ENCODE data around the gene TXN2. TPM values are rescaled to one million over a fixed set of nuclear protein-coding genes. Genes with fewer than 3 reads are reported as not detected.

TXN2 gene
- total RNA-seq, 4 donors from 2014 or later: 36.4 to 78.3 (median 63.4) TPM

DNA sequence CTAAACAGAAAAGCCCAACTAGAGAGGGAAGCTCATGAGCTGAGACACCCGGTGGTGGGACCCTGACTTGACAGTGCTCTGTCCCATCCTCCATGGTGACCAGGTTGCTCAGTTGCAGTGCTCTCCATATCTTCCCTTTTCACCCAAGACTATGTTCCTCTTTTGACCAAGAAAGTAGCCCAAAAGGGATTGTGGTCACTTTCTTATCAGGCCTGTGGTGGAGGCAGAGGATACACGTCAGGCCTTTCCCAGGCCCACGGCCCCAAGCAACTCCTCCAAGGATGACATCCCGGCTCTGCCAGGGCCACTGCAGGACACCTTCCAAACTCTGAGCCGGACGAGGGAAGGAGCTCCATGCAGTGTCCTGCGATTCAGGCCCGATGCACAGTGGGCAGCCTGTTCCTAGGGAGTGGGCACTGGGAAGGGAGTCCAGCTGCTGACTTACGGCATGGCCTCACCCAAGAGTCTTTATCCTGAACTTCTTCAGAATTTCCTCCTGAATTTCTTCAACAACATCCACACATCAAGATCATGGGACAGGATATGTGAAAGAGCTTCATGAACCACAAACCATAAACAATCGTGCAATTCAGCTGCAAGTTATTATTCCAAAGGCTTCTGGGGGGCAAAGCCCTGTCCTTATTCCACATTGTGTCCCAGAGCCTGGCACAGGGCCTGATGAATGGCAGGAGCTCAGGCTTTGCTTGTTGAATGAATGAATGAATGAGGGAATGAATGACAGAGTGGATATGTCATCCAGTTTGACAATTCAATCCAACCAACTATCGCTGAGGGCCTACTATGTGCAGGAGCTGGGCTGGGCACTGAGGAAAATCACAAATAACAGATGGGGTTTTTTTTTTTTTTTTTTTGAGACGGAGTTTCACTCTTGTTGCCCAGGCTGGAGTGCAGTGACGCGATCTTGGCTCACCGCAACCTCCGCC, 57.7 kb downstream of the TXN2 start:
- TF ChIP-seq CTCF (IDR thresholded peaks at IDR 0.05) (no peak), POLR2A (IDR thresholded peaks at IDR 0.05) (no peak), POLR2AphosphoS5 (IDR thresholded peaks at IDR 0.05) (no peak), EP300 (IDR thresholded peaks at IDR 0.05) (no peak)
- Histone ChIP-seq H3K4me1 (peaks cover 0 to 28% (median 3%) of the 10 kb centered on the region in 3 donors), H3K27ac (no peak overlapping the region), H3K27me3 (no peaks in the 10 kb centered on the region), H3K9me3 (no peaks in the 10 kb centered on the region), H3K36me3 (no peaks in the 10 kb centered on the region), H3K4me3 (no peak overlapping the region)
- no peak for ATAC-seq
- 76 to 90% methylated on average over 2 to 8 of the region's 16 CpGs for WGBS, 2 donors (ENCODE audit: low coverage in 1 of 2)

- ATAC-seq: no peak
- WGBS, 2 donors (ENCODE audit: low coverage in 1 of 2): 88 to 90% methylated on average over 10 to 13 of the region's 14 CpGs
- Histone ChIP-seq H3K9me3 (no peaks in the 10 kb centered on the region), H3K4me1 (peaks cover 0 to 30% (median 3%) of the 10 kb centered on the region in 3 donors), H3K27me3 (no peaks in the 10 kb centered on the region), H3K36me3 (no peaks in the 10 kb centered on the region), H3K27ac (no peak overlapping the region), H3K4me3 (no peak overlapping the region)
- TF ChIP-seq CTCF (IDR thresholded peaks at IDR 0.05): no peak
Measured at GRCh38 chr22:36422287-36423014, 59.0 kb downstream of the TXN2 start.

- Histone ChIP-seq H3K4me3 (peak overlapping the region in 1 of 2 donors; percentile 22), H3K9me3 (no peaks in the 10 kb centered on the region), H3K27me3 (no peaks in the 10 kb centered on the region), H3K4me1 (peaks cover 0 to 19% (median 3%) of the 10 kb centered on the region in 3 donors), H3K36me3 (no peaks in the 10 kb centered on the region), H3K27ac (peak overlapping the region in 3 of 4 donors; percentile 60 to 76 (median 70))
- TF ChIP-seq CTCF (IDR thresholded peaks at IDR 0.05): no peak
- no peak for TF ChIP-seq EP300 (IDR thresholded peaks at IDR 0.05)
- no peak for TF ChIP-seq POLR2AphosphoS5 (IDR thresholded peaks at IDR 0.05)
- TF ChIP-seq POLR2A (IDR thresholded peaks at IDR 0.05): no peak
- peak; percentile 26 for ATAC-seq
- WGBS, 2 donors (ENCODE audit: low coverage in 1 of 2): 40 to 59% methylated on average over 6 to 21 of the region's 21 CpGs
Measured at GRCh38 chr22:36419912-36420882, 61.2 kb downstream of the TXN2 start.

GRCh38 chr22:36419177-36419911, 62.1 kb downstream of the TXN2 start:
- H3K4me3 ChIP-seq: peak overlapping the region in 1 of 2 donors; percentile 22
- H3K27ac ChIP-seq: peak overlapping the region in 3 of 4 donors; percentile 60 to 76 (median 70)
- TF ChIP-seq POLR2AphosphoS5 (IDR thresholded peaks at IDR 0.05) (peak; percentile 41), CTCF (IDR thresholded peaks at IDR 0.05) (no peak)
- H3K27me3 ChIP-seq: no peaks in the 10 kb centered on the region
- WGBS, 2 donors (ENCODE audit: low coverage in 1 of 2): 4 to 12% methylated on average over 10 of the region's 13 CpGs
- peaks cover 0 to 19% (median 3%) of the 10 kb centered on the region in 3 donors for H3K4me1 ChIP-seq
- peak; percentile 73 for ATAC-seq
- no peaks in the 10 kb centered on the region for H3K36me3 ChIP-seq
- H3K9me3 ChIP-seq: no peaks in the 10 kb centered on the region
